ENCODE results near the gene CSAD.

GRCh38 chr12:53229454-53229853, 48.7 kb upstream of the CSAD start:
- no peak for TF ChIP-seq MYC (IDR thresholded peaks at IDR 0.05; ENCODE audit: low read depth, low read length)
- TF ChIP-seq CTCF (IDR thresholded peaks at IDR 0.05; ENCODE audit: extremely low read depth in 1 of 2, insufficient read depth in 1 of 2, low read depth in 1 of 2, low read length in 2 of 2) = no peak
- TF ChIP-seq POLR2A (IDR thresholded peaks at IDR 0.05; ENCODE audit: low read depth, low read length) = no peak
- no peak for TF ChIP-seq EZH2 (IDR thresholded peaks at IDR 0.05; ENCODE audit: borderline replicate concordance, low read depth, low read length, severe bottlenecking)
- TF ChIP-seq POLR2AphosphoS5 (IDR thresholded peaks at IDR 0.05; ENCODE audit: insufficient read depth, low read depth, low read length) = no peak
- no peak for TF ChIP-seq MAX (IDR thresholded peaks at IDR 0.05; ENCODE audit: insufficient read depth, insufficient read length)
- no peak for TF ChIP-seq JUN (IDR thresholded peaks at IDR 0.05; ENCODE audit: borderline replicate concordance, insufficient read depth, insufficient read length, low read depth)
- TF ChIP-seq FOS (IDR thresholded peaks at IDR 0.05; ENCODE audit: borderline replicate concordance, insufficient read depth, low read length) = no peak
- no peak for TF ChIP-seq GATA2 (IDR thresholded peaks at IDR 0.05; ENCODE audit: insufficient read depth, insufficient read length, low read depth, low read length)

Data from endothelial cell of umbilical vein (primary cell).